ENCODE measurements around the gene RBP5. TPM values are rescaled to one million over a fixed set of nuclear protein-coding genes. Genes with fewer than 3 reads are reported as not detected.
A peak's percentile ranks its signal among the peaks of the same experiment; 100 is the strongest.

Gene RBP5
- total RNA-seq, 4 donors from 2014 or later: 0.78 to 9.9 (median 2.2) TPM

GRCh38 chr12:7136676-7137075 lies 8.0 kb upstream of the RBP5 start:
- no peak for DNase-seq (ENCODE audit: low spot score in 2 of 2)
- H3K4me1 ChIP-seq: peaks cover 0 to 2% (median 0%) of the 10 kb centered on the region in 4 donors
- no peaks in the 10 kb centered on the region for H3K27me3 ChIP-seq
- no peaks in the 10 kb centered on the region for H3K9me3 ChIP-seq
- no peak overlapping the region for H3K27ac ChIP-seq
- 79 to 90% methylated on average over 3 of the region's 3 CpGs for WGBS, 2 donors
- TF ChIP-seq POLR2A (IDR thresholded peaks at IDR 0.05): no peak
- no peak for TF ChIP-seq EP300 (IDR thresholded peaks at IDR 0.05)
- no peak for TF ChIP-seq CTCF (IDR thresholded peaks at IDR 0.05)
- H3K36me3 ChIP-seq: peaks cover 0 to 60% (median 9%) of the 10 kb centered on the region in 3 donors
- no peak overlapping the region for H3K4me3 ChIP-seq

- 98 to 99% methylated on average over 5 to 7 of the region's 7 CpGs for WGBS, 2 donors
These were observed 7.4 kb upstream of the RBP5 start for GRCh38 chr12:7136071-7136470.

GRCh38 chr12:7134396-7135166 lies 5.9 kb upstream of the RBP5 start:
- 68 to 69% methylated on average over 12 of the region's 12 CpGs for WGBS, 2 donors
- H3K27me3 ChIP-seq: no peaks in the 10 kb centered on the region
- H3K36me3 ChIP-seq: peaks cover 0 to 45% (median 9%) of the 10 kb centered on the region in 3 donors
- TF ChIP-seq POLR2A (IDR thresholded peaks at IDR 0.05) (no peak), EP300 (IDR thresholded peaks at IDR 0.05) (no peak), CTCF (IDR thresholded peaks at IDR 0.05) (no peak)
- no peak overlapping the region for H3K27ac ChIP-seq
- no peaks in the 10 kb centered on the region for H3K9me3 ChIP-seq
- H3K4me3 ChIP-seq: no peak overlapping the region
- H3K4me1 ChIP-seq: peaks cover 0 to 22% (median 8%) of the 10 kb centered on the region in 4 donors
- DNase-seq (ENCODE audit: low spot score in 2 of 2): no peak

More at GRCh38 chr12:7136071-7136470, 7.4 kb upstream of the RBP5 start:
- no peaks in the 10 kb centered on the region for H3K27me3 ChIP-seq
- H3K9me3 ChIP-seq: no peaks in the 10 kb centered on the region
- no peak overlapping the region for H3K27ac ChIP-seq
- peaks cover 0 to 8% (median 4%) of the 10 kb centered on the region in 4 donors for H3K4me1 ChIP-seq
- no peak overlapping the region for H3K4me3 ChIP-seq
- DNase-seq (ENCODE audit: low spot score in 2 of 2): no peak
- peaks cover 0 to 54% (median 9%) of the 10 kb centered on the region in 3 donors for H3K36me3 ChIP-seq
- TF ChIP-seq POLR2A (IDR thresholded peaks at IDR 0.05) (no peak), CTCF (IDR thresholded peaks at IDR 0.05) (no peak), EP300 (IDR thresholded peaks at IDR 0.05) (no peak)

- Histone ChIP-seq H3K4me1 (peaks cover 0 to 37% (median 15%) of the 10 kb centered on the region in 4 donors), H3K27me3 (no peaks in the 10 kb centered on the region), H3K4me3 (peak overlapping the region in 1 of 4 donors; percentile 61), H3K27ac (peak overlapping the region; percentile 54 to 90 (median 70)), H3K36me3 (peaks cover 0 to 28% (median 5%) of the 10 kb centered on the region in 3 donors), H3K9me3 (no peaks in the 10 kb centered on the region)
- no peak for TF ChIP-seq CTCF (IDR thresholded peaks at IDR 0.05)
- TF ChIP-seq POLR2A (IDR thresholded peaks at IDR 0.05): no peak
- no peak for TF ChIP-seq EP300 (IDR thresholded peaks at IDR 0.05)
- DNase-seq (ENCODE audit: low spot score in 2 of 2): no peak
- WGBS, 2 donors: 37 to 46% methylated on average over 7 of the region's 7 CpGs
These were observed 2.8 kb upstream of the RBP5 start for GRCh38 chr12:7131502-7131866.
